ENCODE results near the gene MAPK9. TPM values are rescaled to one million over a fixed set of nuclear protein-coding genes. Genes with fewer than 3 reads are reported as not detected.

MAPK9 gene
- total and polyA plus RNA-seq, 9 of the 15 experiments (the other 6 are each of a cell fraction or from before 2014, with no cell fraction given): 4.8 to 58.0 (median 29.9) TPM

DNA sequence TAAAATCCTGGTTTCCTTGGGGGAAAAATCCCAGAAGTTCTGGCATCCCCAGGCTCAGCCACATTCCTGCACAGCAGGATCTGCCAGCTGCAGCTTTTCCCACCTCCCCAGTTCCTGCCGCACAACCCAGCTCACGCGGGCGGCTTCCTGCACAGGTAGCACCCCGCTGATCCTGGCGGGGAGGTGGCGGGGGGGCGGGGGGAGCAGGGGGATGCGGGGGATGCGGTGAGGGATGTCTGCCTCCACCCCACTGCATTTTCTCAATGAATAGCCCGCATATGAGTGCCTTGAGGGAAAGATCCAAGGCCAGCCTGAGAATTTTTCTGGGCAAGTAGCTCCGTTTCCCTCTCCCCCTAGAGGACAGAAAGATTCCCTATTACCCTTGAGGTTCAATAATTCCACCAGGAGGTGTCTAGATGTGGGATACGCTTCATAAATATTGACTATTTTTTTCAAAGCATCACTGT is 40.2 kb upstream of the MAPK9 start:
- CTCF ChIA-PET (ENCODE audit: low intra/inter-chr PET ratio): no interaction called here
- 5% methylated on average over 8 of the region's 13 CpGs for WGBS (ENCODE audit: insufficient coverage, low coverage, missing lambda C conversion rate)
- FAIRE-seq (no peak), ATAC-seq (no peak), DNase-seq (ENCODE audit: extremely low read depth in 1 of 4, low spot score in 3 of 4) (peak in 1 of 4 experiments; percentile 18)
- H3K9ac ChIP-seq (ENCODE audit: insufficient read depth in 1 of 2, low read depth in 2 of 2, low read length in 2 of 2): no peak overlapping the region
- H3K4me2 ChIP-seq (ENCODE audit: insufficient read depth, low read length): no peak overlapping the region
- POLR2A ChIA-PET: interaction anchor here (0.5 kb wide), 1 partner anchor 589 kb away, joined by 3 read pairs; no protein-coding TSS in a partner anchor
- H3K4me1 ChIP-seq (replicated peaks in 1 of 2; ENCODE audit: control insufficient read depth in 2 of 2, insufficient read depth in 2 of 2, low read length in 2 of 2): peaks cover 10 to 12% of the 10 kb centered on the region in 2 experiments; a peak in 4 of 5 replicates
- in situ Hi-C loops (cut with MboI) (no loop called here), intact Hi-C loops (cut with micrococcal nuclease) (no loop called here)
- H4K20me1 ChIP-seq (replicated peaks; ENCODE audit: control insufficient read depth, insufficient read depth, low read length): peaks cover 11% of the 10 kb centered on the region
- no peaks in the 10 kb centered on the region for H3K79me2 ChIP-seq (ENCODE audit: control insufficient read depth, insufficient read depth, low read length)
- H2AFZ ChIP-seq (ENCODE audit: low read depth, low read length): no peak overlapping the region
- BruUV-seq (replicated peaks): no TSS peak
- no peak overlapping the region for H3K4me3 ChIP-seq
- TF ChIP-seq, protein P1, sequence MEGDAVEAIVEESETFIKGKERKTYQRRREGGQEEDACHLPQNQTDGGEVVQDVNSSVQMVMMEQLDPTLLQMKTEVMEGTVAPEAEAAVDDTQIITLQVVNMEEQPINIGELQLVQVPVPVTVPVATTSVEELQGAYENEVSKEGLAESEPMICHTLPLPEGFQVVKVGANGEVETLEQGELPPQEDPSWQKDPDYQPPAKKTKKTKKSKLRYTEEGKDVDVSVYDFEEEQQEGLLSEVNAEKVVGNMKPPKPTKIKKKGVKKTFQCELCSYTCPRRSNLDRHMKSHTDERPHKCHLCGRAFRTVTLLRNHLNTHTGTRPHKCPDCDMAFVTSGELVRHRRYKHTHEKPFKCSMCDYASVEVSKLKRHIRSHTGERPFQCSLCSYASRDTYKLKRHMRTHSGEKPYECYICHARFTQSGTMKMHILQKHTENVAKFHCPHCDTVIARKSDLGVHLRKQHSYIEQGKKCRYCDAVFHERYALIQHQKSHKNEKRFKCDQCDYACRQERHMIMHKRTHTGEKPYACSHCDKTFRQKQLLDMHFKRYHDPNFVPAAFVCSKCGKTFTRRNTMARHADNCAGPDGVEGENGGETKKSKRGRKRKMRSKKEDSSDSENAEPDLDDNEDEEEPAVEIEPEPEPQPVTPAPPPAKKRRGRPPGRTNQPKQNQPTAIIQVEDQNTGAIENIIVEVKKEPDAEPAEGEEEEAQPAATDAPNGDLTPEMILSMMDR (IDR thresholded peaks at IDR 0.05 in 2 of 3, conservative IDR thresholded peaks at IDR 0.05 in 1 of 3; ENCODE audit: insufficient read depth in 2 of 3, low read depth in 1 of 3, low read length in 3 of 3): peak in 2 of 3 experiments; percentile 23 to 51; a peak in 1 of 6 replicates
- TF ChIP-seq PCBP2 (IDR thresholded peaks at IDR 0.05; ENCODE audit: low read depth, low read length, poor library complexity, severe bottlenecking) (no peak), NCOA6 (IDR thresholded peaks at IDR 0.05) (no peak), DDX20 (tag; IDR thresholded peaks at IDR 0.05; ENCODE audit: low read depth) (no peak)
- TF ChIP-seq, protein P2, sequence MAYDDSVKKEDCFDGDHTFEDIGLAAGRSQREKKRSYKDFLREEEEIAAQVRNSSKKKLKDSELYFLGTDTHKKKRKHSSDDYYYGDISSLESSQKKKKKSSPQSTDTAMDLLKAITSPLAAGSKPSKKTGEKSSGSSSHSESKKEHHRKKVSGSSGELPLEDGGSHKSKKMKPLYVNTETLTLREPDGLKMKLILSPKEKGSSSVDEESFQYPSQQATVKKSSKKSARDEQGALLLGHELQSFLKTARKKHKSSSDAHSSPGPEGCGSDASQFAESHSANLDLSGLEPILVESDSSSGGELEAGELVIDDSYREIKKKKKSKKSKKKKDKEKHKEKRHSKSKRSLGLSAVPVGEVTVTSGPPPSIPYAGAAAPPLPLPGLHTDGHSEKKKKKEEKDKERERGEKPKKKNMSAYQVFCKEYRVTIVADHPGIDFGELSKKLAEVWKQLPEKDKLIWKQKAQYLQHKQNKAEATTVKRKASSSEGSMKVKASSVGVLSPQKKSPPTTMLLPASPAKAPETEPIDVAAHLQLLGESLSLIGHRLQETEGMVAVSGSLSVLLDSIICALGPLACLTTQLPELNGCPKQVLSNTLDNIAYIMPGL (CRISPR knock-in tag; IDR thresholded peaks at IDR 0.05): no peak
- peaks cover 2% of the 10 kb centered on the region for H3K9me1 ChIP-seq (ENCODE audit: control insufficient read depth, insufficient read depth, low read length)
- no peaks in the 10 kb centered on the region for H3K36me3 ChIP-seq (ENCODE audit: control insufficient read depth, insufficient read depth, low read length)
- no peak overlapping the region for H3K27ac ChIP-seq (ENCODE audit: extremely low read depth, low read depth, low read length)
- H3K9me3 ChIP-seq (replicated peaks; ENCODE audit: control insufficient read depth, insufficient read depth, low read depth, low read length): no peaks in the 10 kb centered on the region
- peaks cover 33 to 69% of the 10 kb centered on the region in 2 experiments for H3K27me3 ChIP-seq (ENCODE audit: control insufficient read depth in 2 of 2, insufficient read depth in 2 of 2, low read length in 2 of 2)

All from K562 (cell line).